ENCODE measurements around the gene CPT1B.
A peak's percentile ranks its signal among the peaks of the same experiment; 100 is the strongest.

CPT1B gene

GRCh38 chr22:50523458-50523805 lies 54.8 kb downstream of the CPT1B start:
- Histone ChIP-seq H3K4me3 (ENCODE audit: low read depth in 1 of 2, low read length in 2 of 2) (peak overlapping the region in 1 of 2 experiments; percentile 80; a peak in 1 of 4 replicates), H3K27ac (ENCODE audit: low read length) (no peak overlapping the region), H4K20me1 (ENCODE audit: insufficient read depth, low read length) (peaks cover 42% of the 10 kb centered on the region), H3K9ac (ENCODE audit: low read depth, low read length) (peak overlapping the region; percentile 74; the same call in 1 of the 2 replicates), H3K9me3 (ENCODE audit: insufficient read depth, low read length, severe bottlenecking) (no peaks in the 10 kb centered on the region), H3K79me2 (ENCODE audit: insufficient read depth, low read length) (peaks cover 52% of the 10 kb centered on the region), H3K4me2 (ENCODE audit: insufficient read depth, low read length) (peak overlapping the region; percentile 98; the same call in 1 of the 2 replicates), H3K36me3 (ENCODE audit: insufficient read depth, low read length) (peaks cover 53% of the 10 kb centered on the region), H3K4me1 (ENCODE audit: insufficient read depth, low read length) (peaks cover 40% of the 10 kb centered on the region), H3K27me3 (ENCODE audit: insufficient read depth, low read length, poor library complexity) (no peaks in the 10 kb centered on the region), H2AFZ (ENCODE audit: low read depth, low read length) (no peak overlapping the region)
- TF ChIP-seq EZH2 (IDR thresholded peaks at IDR 0.05; ENCODE audit: borderline replicate concordance, low read depth, low read length, severe bottlenecking) (no peak), CTCF (IDR thresholded peaks at IDR 0.05; ENCODE audit: borderline replicate concordance, extremely low read depth, low read length, poor library complexity, severe bottlenecking) (no peak)
- ATAC-seq (ENCODE audit: insufficient read depth, low read depth) (no peak), DNase-seq (no peak)

GRCh38 chr22:50522806-50523438 lies 55.3 kb downstream of the CPT1B start:
- no peaks in the 10 kb centered on the region for H3K9me3 ChIP-seq (ENCODE audit: insufficient read depth, low read length, severe bottlenecking)
- no peak overlapping the region for H3K27ac ChIP-seq (ENCODE audit: low read length)
- DNase-seq (no peak), ATAC-seq (ENCODE audit: insufficient read depth, low read depth) (no peak)
- H3K4me1 ChIP-seq (ENCODE audit: insufficient read depth, low read length) = peaks cover 40% of the 10 kb centered on the region
- peaks cover 52% of the 10 kb centered on the region for H3K79me2 ChIP-seq (ENCODE audit: insufficient read depth, low read length)
- no peaks in the 10 kb centered on the region for H3K27me3 ChIP-seq (ENCODE audit: insufficient read depth, low read length, poor library complexity)
- TF ChIP-seq EZH2 (IDR thresholded peaks at IDR 0.05; ENCODE audit: borderline replicate concordance, low read depth, low read length, severe bottlenecking) (no peak), CTCF (IDR thresholded peaks at IDR 0.05; ENCODE audit: borderline replicate concordance, extremely low read depth, low read length, poor library complexity, severe bottlenecking) (no peak)
- H3K9ac ChIP-seq (ENCODE audit: low read depth, low read length) = no peak overlapping the region
- no peak overlapping the region for H3K4me2 ChIP-seq (ENCODE audit: insufficient read depth, low read length)
- peaks cover 58% of the 10 kb centered on the region for H3K36me3 ChIP-seq (ENCODE audit: insufficient read depth, low read length)
- no peak overlapping the region for H2AFZ ChIP-seq (ENCODE audit: low read depth, low read length)
- no peak overlapping the region for H3K4me3 ChIP-seq (ENCODE audit: low read depth in 1 of 2, low read length in 2 of 2)
- H4K20me1 ChIP-seq (ENCODE audit: insufficient read depth, low read length) = peaks cover 46% of the 10 kb centered on the region

- DNase-seq (no peak), ATAC-seq (ENCODE audit: insufficient read depth, low read depth) (no peak)
- Histone ChIP-seq H3K4me2 (ENCODE audit: insufficient read depth, low read length) (no peak overlapping the region), H3K9ac (ENCODE audit: low read depth, low read length) (no peak overlapping the region), H3K4me3 (ENCODE audit: low read depth in 1 of 2, low read length in 2 of 2) (no peak overlapping the region), H3K27ac (ENCODE audit: low read length) (no peak overlapping the region), H4K20me1 (ENCODE audit: insufficient read depth, low read length) (peaks cover 53% of the 10 kb centered on the region), H3K9me3 (ENCODE audit: insufficient read depth, low read length, severe bottlenecking) (no peaks in the 10 kb centered on the region), H3K79me2 (ENCODE audit: insufficient read depth, low read length) (peaks cover 57% of the 10 kb centered on the region), H2AFZ (ENCODE audit: low read depth, low read length) (no peak overlapping the region), H3K27me3 (ENCODE audit: insufficient read depth, low read length, poor library complexity) (no peaks in the 10 kb centered on the region), H3K4me1 (ENCODE audit: insufficient read depth, low read length) (peaks cover 37% of the 10 kb centered on the region), H3K36me3 (ENCODE audit: insufficient read depth, low read length) (peaks cover 64% of the 10 kb centered on the region)
- no peak for TF ChIP-seq EZH2 (IDR thresholded peaks at IDR 0.05; ENCODE audit: borderline replicate concordance, low read depth, low read length, severe bottlenecking)
Observed at GRCh38 chr22:50522208-50522805, 55.9 kb downstream of the CPT1B start.

GRCh38 chr22:50521710-50522109 lies 56.5 kb downstream of the CPT1B start:
- DNase-seq (no peak), ATAC-seq (ENCODE audit: insufficient read depth, low read depth) (no peak)
- H3K79me2 ChIP-seq (ENCODE audit: insufficient read depth, low read length) = peaks cover 59% of the 10 kb centered on the region
- H2AFZ ChIP-seq (ENCODE audit: low read depth, low read length) = no peak overlapping the region
- H3K4me3 ChIP-seq (ENCODE audit: low read depth in 1 of 2, low read length in 2 of 2) = no peak overlapping the region
- no peak overlapping the region for H3K4me2 ChIP-seq (ENCODE audit: insufficient read depth, low read length)
- peaks cover 70% of the 10 kb centered on the region for H3K36me3 ChIP-seq (ENCODE audit: insufficient read depth, low read length)
- no peaks in the 10 kb centered on the region for H3K9me3 ChIP-seq (ENCODE audit: insufficient read depth, low read length, severe bottlenecking)
- no peak overlapping the region for H3K9ac ChIP-seq (ENCODE audit: low read depth, low read length)
- H3K27me3 ChIP-seq (ENCODE audit: insufficient read depth, low read length, poor library complexity) = no peaks in the 10 kb centered on the region
- TF ChIP-seq EZH2 (IDR thresholded peaks at IDR 0.05; ENCODE audit: borderline replicate concordance, low read depth, low read length, severe bottlenecking) = no peak
- TF ChIP-seq CTCF (IDR thresholded peaks at IDR 0.05; ENCODE audit: borderline replicate concordance, extremely low read depth, low read length, poor library complexity, severe bottlenecking) = no peak
- H3K27ac ChIP-seq (ENCODE audit: low read length) = no peak overlapping the region
- peaks cover 58% of the 10 kb centered on the region for H4K20me1 ChIP-seq (ENCODE audit: insufficient read depth, low read length)
- peaks cover 31% of the 10 kb centered on the region for H3K4me1 ChIP-seq (ENCODE audit: insufficient read depth, low read length)

Measured in DND-41 (cell line).